Fibroblast of mammary gland (primary cell): ENCODE data around the gene B3GLCT.

Experiments used
- DNase-seq: peaks from one replicate; pipeline ENCODE4 v3.0.0-alpha.2; 2010; ENCODE audit warnings: low read depth
- H3K4me3 ChIP-seq: 2 replicates; pipeline ENCODE4 v1.5.1; 2011; ENCODE audit warnings: low read depth, mild to moderate bottlenecking, low read length, moderate library complexity; ENCODE audit not compliant: control insufficient read depth
- TF ChIP-seq, protein P1 (sequence below): conservative IDR thresholded peaks from 2 replicates; pipeline ENCODE4 v1.5.1; 2011; ENCODE audit warnings: low read depth, low read length, inconsistent platforms; ENCODE audit not compliant: control insufficient read depth, insufficient read depth

The B3GLCT gene

DNA sequence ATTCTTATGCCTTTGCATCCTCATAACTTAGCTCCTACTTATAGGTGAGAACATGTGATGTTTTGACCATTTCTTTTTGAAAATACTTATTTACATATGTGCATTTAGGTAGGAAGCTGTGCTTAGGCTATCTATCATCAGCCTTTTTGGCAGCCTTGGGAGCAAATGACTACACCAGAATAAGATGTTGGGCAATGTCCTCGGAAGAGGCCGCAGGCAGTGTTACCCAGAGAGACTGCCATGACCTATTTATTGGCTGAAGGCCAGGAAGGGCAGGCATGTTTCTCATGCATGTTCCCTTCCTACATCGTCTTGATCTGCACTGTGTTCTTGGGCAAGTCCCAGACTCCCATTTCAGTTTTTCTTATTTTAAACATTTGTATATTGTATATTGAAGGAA is 122.3 kb downstream of the B3GLCT start:
- TF ChIP-seq, protein P1, sequence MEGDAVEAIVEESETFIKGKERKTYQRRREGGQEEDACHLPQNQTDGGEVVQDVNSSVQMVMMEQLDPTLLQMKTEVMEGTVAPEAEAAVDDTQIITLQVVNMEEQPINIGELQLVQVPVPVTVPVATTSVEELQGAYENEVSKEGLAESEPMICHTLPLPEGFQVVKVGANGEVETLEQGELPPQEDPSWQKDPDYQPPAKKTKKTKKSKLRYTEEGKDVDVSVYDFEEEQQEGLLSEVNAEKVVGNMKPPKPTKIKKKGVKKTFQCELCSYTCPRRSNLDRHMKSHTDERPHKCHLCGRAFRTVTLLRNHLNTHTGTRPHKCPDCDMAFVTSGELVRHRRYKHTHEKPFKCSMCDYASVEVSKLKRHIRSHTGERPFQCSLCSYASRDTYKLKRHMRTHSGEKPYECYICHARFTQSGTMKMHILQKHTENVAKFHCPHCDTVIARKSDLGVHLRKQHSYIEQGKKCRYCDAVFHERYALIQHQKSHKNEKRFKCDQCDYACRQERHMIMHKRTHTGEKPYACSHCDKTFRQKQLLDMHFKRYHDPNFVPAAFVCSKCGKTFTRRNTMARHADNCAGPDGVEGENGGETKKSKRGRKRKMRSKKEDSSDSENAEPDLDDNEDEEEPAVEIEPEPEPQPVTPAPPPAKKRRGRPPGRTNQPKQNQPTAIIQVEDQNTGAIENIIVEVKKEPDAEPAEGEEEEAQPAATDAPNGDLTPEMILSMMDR: no peak
- DNase-seq: peak; percentile 91
- no peak overlapping the region for H3K4me3 ChIP-seq

DNA sequence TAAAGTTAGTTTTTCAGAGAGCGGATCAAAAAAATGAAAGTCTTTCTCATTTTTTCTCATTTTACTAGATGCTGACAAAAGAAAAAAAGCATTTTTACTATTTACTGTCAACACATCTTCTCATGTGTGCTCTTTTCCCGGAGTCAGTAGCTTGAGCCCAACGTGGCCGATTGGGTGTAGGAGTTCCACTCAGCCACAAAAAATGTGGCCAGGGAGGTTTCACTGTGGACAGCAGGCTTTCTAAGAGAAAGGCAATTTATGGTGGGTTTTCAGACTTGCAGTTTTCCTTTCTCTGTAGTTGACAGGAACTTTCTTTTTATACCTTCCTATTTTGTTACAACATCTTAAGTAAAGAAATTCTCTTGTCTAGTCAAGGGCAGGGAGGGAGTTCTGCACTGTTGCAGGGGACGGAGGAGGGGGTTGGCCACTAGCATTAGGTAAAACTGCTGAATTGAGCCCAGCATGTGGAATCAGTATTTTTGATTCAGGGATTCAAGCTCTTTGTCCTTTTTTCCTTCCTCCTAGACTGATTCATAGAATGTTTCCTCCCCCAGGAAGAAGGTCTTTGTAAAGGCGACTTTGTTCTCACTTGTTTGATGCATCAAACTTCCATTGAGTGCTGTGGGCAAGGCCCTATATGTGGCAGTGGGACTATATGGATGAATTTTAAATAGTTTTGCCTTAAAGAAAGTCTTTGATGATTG is 123.1 kb downstream of the B3GLCT start:
- peak; percentile 14 for DNase-seq
- TF ChIP-seq, protein P1: no peak
- no peak overlapping the region for H3K4me3 ChIP-seq

DNA sequence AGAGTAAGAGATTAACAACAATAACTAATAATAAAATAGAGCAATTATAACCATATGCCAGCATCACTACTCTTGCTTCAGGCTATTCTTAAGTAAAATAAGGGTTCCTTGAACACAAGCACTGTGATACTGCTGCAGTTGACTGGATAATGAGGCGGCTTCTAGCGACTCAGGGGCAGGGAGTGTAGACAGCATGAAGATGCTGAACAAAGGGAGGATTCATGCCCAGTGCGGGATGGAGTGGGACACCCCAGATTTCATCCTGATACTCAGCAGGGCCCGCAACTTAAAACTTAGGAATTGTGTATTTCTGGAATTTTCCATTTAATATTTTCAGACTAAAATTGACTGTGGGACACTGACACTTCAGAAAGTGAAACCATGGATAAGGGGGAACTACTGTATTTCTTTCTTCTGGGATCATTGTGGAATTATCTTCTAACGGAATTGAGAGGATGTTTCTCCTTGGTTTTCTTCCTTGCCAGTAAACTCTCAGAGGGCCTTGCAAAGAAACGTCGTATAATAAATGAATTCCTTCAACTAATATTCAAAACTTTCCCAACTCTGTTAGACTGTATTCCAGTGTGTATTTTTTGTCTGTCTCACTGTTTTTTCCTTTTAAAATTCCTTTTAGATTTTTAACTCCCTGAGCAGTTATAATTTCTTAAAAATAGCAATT is 127.5 kb downstream of the B3GLCT start:
- DNase-seq: no peak
- TF ChIP-seq, protein P1: no peak
- no peak overlapping the region for H3K4me3 ChIP-seq

DNA sequence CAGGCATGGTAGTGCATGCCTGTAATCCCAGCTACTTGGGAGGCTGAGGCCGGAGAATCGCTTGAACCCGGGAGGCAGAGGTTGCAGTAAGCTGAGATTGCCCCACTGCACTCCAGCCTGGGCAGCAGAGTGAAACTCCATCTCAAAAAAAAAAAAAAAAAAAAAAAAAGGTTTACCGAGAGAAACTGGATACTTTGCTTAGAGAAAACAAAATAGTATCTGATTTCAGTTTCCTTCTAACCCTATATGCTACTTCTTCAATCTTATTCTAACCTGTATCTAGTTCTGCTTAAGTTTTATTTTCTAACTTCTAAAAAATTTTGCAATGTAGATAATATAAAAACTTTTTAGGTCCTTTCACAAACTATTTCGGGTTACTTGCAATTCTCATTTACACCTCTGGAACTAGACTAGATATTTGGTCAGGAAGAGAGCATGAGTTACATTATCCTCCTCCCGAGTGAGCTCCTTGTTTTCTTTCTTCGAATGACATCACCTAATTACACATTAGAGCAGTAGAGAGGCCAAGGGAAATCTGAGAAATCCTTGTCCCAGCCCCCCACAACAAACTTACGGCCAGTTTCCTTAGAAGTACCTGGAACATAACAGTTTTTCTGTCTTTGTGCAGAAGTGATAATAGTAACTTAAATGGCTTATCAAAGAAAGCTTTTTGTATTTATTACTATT is 128.9 kb downstream of the B3GLCT start:
- TF ChIP-seq, protein P1: no peak
- DNase-seq: peak; percentile 51

DNA sequence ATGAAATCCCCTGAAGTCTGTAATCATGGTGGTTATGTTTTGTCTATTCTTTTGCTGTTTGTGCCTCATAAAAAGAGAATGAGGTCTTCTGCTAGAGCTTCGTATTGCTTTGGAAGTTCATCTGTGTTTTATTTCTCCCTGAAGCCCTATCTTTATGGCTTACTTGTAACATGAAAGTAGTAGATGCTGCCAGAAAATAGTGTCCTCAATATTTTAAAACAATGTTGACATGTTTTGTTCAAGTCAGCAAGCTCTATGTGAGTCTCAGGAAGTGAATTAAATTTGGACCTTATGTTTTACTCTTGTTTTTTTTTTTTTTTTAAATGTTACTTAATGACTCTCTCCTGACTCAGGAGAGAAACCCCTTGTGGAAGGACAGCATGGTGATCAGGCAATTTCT is 130.5 kb downstream of the B3GLCT start:
- TF ChIP-seq, protein P1: no peak
- DNase-seq: peak; percentile 17
- no peak overlapping the region for H3K4me3 ChIP-seq

More for the DNA sequence above, 128.9 kb downstream of the B3GLCT start:
- H3K4me3 ChIP-seq: no peak overlapping the region

DNA sequence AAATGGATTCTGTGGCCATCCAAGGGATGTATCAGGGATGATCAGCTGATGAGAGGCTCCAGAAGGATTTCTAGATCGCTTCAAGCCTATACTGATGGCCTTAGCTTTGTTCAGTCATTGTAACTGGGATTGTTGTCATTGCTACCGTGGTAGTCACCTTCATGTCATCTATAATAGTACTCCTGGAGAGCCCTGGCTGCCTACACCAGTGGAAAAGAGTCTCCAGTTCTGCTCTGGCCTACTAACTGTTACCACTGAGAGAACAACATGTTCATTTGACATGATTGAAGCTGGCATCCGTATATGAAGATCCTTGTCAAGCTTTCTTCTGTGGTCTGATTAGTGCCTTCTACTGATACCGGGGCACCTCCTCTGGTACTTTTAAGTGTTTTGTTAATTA is 131.3 kb downstream of the B3GLCT start:
- H3K4me3 ChIP-seq: no peak overlapping the region
- no peak for DNase-seq
- TF ChIP-seq, protein P1: no peak
